Activated naive CD4-positive, alpha-beta T cell treated with anti-CD3 and anti-CD28 coated beads for 36 hours (primary cell): ENCODE results near the gene DAPK1. TPM values are rescaled to one million over a fixed set of nuclear protein-coding genes. Genes with fewer than 3 reads are reported as not detected.
A peak's percentile ranks its signal among the peaks of the same experiment; 100 is the strongest.
"Not testable (repeated sequence)": the region's sequence is repeated elsewhere in the genome, so short reads cannot be mapped to it uniquely, and the experiment has no call there.

Experiments
- CTCF ChIA-PET: fragments of 350-600 bp; sonication (Branson Sonifier 250); formaldehyde crosslinking; loops from one replicate; lab custom pipeline; 2021; ENCODE audit warnings: antibody characterized with exemption; lab: Charles Lee
- DNase-seq: peaks from one replicate; pipeline ENCODE4 v3.0.0-alpha.2; 2020
- H3K27ac Mint-ChIP-seq: one replicate; pipeline ENCODE4 v1.8.0; 2021; ENCODE audit warnings: mild to moderate bottlenecking, mixed read lengths
- H3K27me3 Mint-ChIP-seq: one replicate; pipeline ENCODE4 v1.8.0; 2021; ENCODE audit warnings: low read depth, mixed read lengths
- H3K36me3 Mint-ChIP-seq: one replicate; pipeline ENCODE4 v1.8.0; 2021; ENCODE audit warnings: low read depth, mixed read lengths
- H3K4me1 Mint-ChIP-seq: one replicate; pipeline ENCODE4 v1.8.0; 2021; ENCODE audit warnings: low read depth, mixed read lengths
- H3K4me3 Mint-ChIP-seq: one replicate; pipeline ENCODE4 v1.8.0; 2021; ENCODE audit warnings: mild to moderate bottlenecking, moderate library complexity, mixed read lengths
- H3K9me3 Mint-ChIP-seq: one replicate; pipeline ENCODE4 v1.8.0; 2021; ENCODE audit warnings: mixed read lengths
- intact Hi-C: fragments of 100-400 bp; cut with micrococcal nuclease; formaldehyde crosslinking; loops from one replicate; pipeline ENCODE4 v1.15.1; 2023
- total RNA-seq, 2 experiments: library from RNA; stranded (reverse); gene quantifications; one replicate each; pipeline ENCODE4 v1.2.3, GENCODE V29; 2021

The DAPK1 gene
- total RNA-seq, 2 experiments from 2014 or later, result 0.20 to 0.50 TPM

GRCh38 chr9:87499424-87500017 is 1.9 kb downstream of the DAPK1 start:
- DNase-seq, result no peak
- CTCF ChIA-PET, result no interaction called here
- H3K4me1 Mint-ChIP-seq, result peaks cover 17% of the 10 kb centered on the region
- no peaks in the 10 kb centered on the region for H3K36me3 Mint-ChIP-seq
- intact Hi-C loops, result no loop called here
- H3K27ac Mint-ChIP-seq, result no peak overlapping the region
- H3K4me3 Mint-ChIP-seq, result no peak overlapping the region
- peaks cover 59% of the 10 kb centered on the region for H3K27me3 Mint-ChIP-seq
- no peaks in the 10 kb centered on the region for H3K9me3 Mint-ChIP-seq

DNA sequence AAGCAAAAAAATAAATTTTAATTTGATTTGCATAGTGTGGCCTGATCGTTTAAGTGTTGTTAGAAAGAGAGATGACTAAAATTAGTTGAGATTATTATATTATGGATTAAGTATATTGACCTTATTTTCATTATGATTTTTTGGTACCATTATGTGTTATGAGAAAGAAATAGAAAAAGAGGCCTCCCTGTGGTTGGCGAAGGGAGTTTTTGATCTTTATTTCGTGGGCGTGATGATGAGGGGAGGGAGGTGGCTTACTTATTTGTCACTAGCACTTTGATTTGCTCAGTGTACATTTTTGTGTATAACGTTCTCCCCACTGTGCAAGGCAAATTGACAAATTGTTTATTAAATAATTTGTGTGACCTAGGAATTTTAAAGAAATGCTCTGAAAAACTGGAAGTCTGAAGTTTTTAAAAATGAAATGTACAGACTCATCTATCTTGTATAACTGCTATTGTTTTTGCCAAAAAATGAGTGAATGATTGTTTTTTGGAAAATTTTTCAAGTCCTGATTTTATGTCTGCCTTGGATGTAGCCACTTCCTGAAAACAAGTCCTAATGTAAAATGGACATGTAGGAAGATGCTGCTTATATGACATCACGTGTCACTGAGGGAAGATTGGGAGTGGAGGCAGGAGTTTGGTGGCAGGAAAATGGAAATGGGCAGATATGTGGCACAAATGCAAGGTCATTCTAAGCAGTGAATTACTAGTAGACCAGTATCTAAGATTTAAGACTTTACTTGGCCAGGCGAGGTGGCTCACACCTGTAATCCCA is 3.0 kb downstream of the DAPK1 start:
- intact Hi-C loops, result no loop called here
- peak; percentile 42 for DNase-seq
- peaks cover 17% of the 10 kb centered on the region for H3K4me1 Mint-ChIP-seq
- no peak overlapping the region for H3K27ac Mint-ChIP-seq
- H3K27me3 Mint-ChIP-seq, result peaks cover 56% of the 10 kb centered on the region
- CTCF ChIA-PET, result no interaction called here
- no peak overlapping the region for H3K4me3 Mint-ChIP-seq
- H3K9me3 Mint-ChIP-seq, result no peaks in the 10 kb centered on the region
- H3K36me3 Mint-ChIP-seq, result no peaks in the 10 kb centered on the region

- DNase-seq, H3K9me3 Mint-ChIP-seq, H3K4me3 Mint-ChIP-seq, H3K27ac Mint-ChIP-seq, intact Hi-C loops, H3K36me3 Mint-ChIP-seq: not testable (repeated sequence)
- Mint-ChIP-seq H3K27me3 (peaks cover 50% of the 10 kb centered on the region), H3K4me1 (peaks cover 17% of the 10 kb centered on the region)
- CTCF ChIA-PET, result interaction anchor here (0.6 kb wide), 1 partner anchor 171 kb away, joined by 5 read pairs; no protein-coding TSS in a partner anchor
These were observed 3.6 kb downstream of the DAPK1 start for GRCh38 chr9:87501271-87501656.

GRCh38 chr9:87501806-87502205 is 4.1 kb downstream of the DAPK1 start:
- no peak overlapping the region for H3K27ac Mint-ChIP-seq
- CTCF ChIA-PET, result interaction anchor here (0.6 kb wide), 1 partner anchor 170 kb away, joined by 5 read pairs; no protein-coding TSS in a partner anchor
- peaks cover 45% of the 10 kb centered on the region for H3K27me3 Mint-ChIP-seq
- intact Hi-C loops, result no loop called here
- peaks cover 17% of the 10 kb centered on the region for H3K4me1 Mint-ChIP-seq
- no peak overlapping the region for H3K4me3 Mint-ChIP-seq
- H3K36me3 Mint-ChIP-seq, result no peaks in the 10 kb centered on the region
- no peak for DNase-seq
- H3K9me3 Mint-ChIP-seq, result no peaks in the 10 kb centered on the region

DNA sequence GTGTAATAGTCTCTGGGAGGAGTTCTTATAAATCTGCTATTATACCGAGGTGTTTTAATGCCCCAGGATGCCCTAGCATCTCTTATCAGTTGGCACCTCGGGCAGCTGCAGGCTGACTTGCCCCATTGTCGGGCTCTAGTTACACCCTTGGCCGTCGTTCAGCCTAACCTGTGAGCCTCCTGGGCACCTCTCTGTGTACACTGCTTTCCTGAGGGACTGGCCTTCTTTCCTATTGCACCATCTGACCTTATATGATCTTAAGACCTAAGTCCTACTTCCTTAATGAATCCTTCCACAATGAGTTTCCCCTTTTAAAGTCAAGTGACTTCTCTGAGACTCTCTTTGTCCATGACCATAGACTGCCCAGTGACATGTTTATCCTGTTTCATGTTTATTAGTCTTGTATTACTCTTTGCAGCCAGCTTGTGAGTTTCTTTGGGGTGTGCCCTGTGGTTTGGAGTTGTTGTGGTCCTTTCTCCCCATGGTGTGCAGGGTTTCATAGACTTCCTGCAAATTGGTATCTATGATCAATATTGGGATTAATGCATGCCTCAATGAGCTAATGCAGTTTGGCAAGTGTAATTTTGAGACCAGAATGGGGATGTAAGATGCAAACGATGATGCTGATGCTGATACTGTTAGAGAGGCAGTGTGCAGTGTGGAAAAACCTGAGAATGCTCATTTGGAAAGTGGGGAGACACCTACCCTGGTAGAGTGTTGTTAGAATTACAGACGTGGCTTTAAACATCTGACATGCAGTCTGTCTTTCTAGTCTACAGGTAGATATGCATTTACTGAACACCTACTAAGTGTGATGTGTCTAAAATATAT is 4.9 kb downstream of the DAPK1 start:
- H3K27ac Mint-ChIP-seq, result no peak overlapping the region
- peaks cover 40% of the 10 kb centered on the region for H3K27me3 Mint-ChIP-seq
- H3K36me3 Mint-ChIP-seq, result no peaks in the 10 kb centered on the region
- no peaks in the 10 kb centered on the region for H3K9me3 Mint-ChIP-seq
- H3K4me1 Mint-ChIP-seq, result peaks cover 17% of the 10 kb centered on the region
- CTCF ChIA-PET, result no interaction called here
- no peak for DNase-seq
- intact Hi-C loops, result no loop called here
- no peak overlapping the region for H3K4me3 Mint-ChIP-seq

- intact Hi-C loops, result no loop called here
- Mint-ChIP-seq H3K27ac (no peak overlapping the region), H3K27me3 (peaks cover 38% of the 10 kb centered on the region), H3K9me3 (no peaks in the 10 kb centered on the region), H3K4me1 (peaks cover 16% of the 10 kb centered on the region), H3K4me3 (no peak overlapping the region), H3K36me3 (no peaks in the 10 kb centered on the region)
- CTCF ChIA-PET, result no interaction called here
- no peak for DNase-seq
These were observed 5.8 kb downstream of the DAPK1 start for GRCh38 chr9:87503430-87503829.

DNA sequence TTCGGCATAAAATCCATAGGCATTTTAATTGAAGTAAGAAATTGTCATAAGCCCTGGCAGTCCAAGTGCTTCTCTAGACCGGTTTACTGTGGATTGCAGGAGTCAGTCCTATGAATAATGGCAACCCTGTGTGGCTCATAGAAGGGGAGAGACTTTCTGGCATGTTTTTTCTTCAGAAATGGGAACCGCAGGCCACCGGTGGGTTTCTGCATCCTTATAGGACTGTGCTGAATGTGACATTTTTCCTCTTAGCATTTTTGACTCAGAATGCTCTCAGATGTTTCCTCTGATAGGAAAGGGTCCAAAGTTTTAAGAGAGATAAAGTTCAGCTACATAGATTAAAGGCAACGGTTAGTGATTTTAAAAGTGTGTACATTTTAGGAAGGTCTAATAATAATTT is 6.3 kb downstream of the DAPK1 start:
- CTCF ChIA-PET, result no interaction called here
- Mint-ChIP-seq H3K9me3 (no peaks in the 10 kb centered on the region), H3K4me3 (no peak overlapping the region), H3K4me1 (peaks cover 13% of the 10 kb centered on the region), H3K27ac (no peak overlapping the region), H3K27me3 (peaks cover 35% of the 10 kb centered on the region), H3K36me3 (no peaks in the 10 kb centered on the region)
- DNase-seq, result no peak
- intact Hi-C loops, result no loop called here

- intact Hi-C loops, result no loop called here
- Mint-ChIP-seq H3K27me3 (peaks cover 28% of the 10 kb centered on the region), H3K36me3 (no peaks in the 10 kb centered on the region), H3K9me3 (no peaks in the 10 kb centered on the region), H3K4me3 (no peak overlapping the region), H3K27ac (no peak overlapping the region), H3K4me1 (peaks cover 6% of the 10 kb centered on the region)
- CTCF ChIA-PET, result no interaction called here
- DNase-seq, result no peak
These were observed 7.3 kb downstream of the DAPK1 start for GRCh38 chr9:87504938-87505337.

DNA sequence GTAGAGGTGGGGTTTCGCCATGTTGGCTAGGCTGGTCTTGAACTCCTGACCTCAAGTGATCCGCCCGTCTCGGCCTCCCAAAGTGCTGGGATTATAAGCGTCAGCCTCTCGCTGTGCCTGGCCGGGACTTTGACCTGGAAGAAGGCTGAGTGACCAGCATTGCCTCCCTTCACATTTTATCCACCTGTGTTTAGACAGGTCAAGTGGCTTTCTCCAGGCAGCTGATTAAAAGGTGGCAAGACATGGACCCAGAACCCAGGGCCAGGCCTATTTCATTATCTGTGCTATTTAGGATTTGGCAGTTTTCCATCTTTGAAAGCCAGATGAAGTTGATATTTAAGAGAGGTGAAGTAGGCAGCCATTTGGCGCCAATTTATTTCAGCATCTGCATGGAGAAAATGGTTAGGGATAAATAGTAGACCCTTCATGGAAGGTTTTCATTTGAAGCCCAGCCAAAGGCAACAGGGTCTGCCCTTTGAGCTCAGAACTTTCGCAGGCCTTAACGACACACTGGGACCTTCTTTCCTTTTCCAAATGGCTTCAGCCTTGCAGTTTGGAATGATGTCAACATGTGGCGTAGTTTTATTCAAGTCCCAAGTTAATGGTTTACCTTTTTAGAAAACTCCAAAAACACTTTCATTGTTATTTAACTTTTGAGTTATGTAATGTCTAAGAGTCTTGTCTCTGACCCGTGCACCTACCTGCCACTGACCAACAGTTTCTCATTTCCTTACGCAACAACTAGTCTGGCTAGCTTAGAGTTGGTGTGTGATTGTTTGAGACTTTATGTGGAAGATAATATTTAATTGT is 8.4 kb downstream of the DAPK1 start:
- CTCF ChIA-PET, result no interaction called here
- DNase-seq, result no peak
- Mint-ChIP-seq H3K9me3 (no peaks in the 10 kb centered on the region), H3K4me3 (no peak overlapping the region), H3K4me1 (no peaks in the 10 kb centered on the region), H3K36me3 (no peaks in the 10 kb centered on the region), H3K27ac (no peak overlapping the region), H3K27me3 (peaks cover 25% of the 10 kb centered on the region)
- intact Hi-C loops, result no loop called here

- Mint-ChIP-seq H3K9me3 (no peaks in the 10 kb centered on the region), H3K4me1 (no peaks in the 10 kb centered on the region), H3K27ac (no peak overlapping the region), H3K36me3 (no peaks in the 10 kb centered on the region), H3K4me3 (no peak overlapping the region), H3K27me3 (peaks cover 17% of the 10 kb centered on the region)
- CTCF ChIA-PET, result no interaction called here
- intact Hi-C loops, result no loop called here
- no peak for DNase-seq
These were observed 9.9 kb downstream of the DAPK1 start for GRCh38 chr9:87507576-87507975.

DNA sequence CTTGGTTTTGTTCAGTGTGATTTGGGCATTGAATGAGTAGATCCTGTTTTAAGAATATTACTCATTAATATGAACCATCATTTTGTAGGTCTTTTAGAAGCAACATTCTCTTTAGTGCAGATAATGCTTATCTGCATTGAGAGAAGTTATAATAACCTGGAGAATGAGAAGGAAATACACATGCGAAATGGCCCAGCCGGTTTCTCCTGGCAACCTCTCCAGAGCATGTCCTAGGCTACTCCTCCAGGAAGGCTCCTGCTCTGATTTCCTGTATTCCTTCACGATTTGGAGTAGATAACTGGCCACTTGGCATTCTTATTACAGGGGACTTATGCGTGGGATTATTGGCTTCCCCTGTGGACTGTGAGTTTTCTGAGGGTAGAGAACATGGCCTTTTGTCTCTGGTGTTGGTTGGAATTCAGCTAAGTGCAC is 12.6 kb downstream of the DAPK1 start:
- CTCF ChIA-PET, result no interaction called here
- H3K36me3 Mint-ChIP-seq, result no peaks in the 10 kb centered on the region
- no peak for DNase-seq

DNA sequence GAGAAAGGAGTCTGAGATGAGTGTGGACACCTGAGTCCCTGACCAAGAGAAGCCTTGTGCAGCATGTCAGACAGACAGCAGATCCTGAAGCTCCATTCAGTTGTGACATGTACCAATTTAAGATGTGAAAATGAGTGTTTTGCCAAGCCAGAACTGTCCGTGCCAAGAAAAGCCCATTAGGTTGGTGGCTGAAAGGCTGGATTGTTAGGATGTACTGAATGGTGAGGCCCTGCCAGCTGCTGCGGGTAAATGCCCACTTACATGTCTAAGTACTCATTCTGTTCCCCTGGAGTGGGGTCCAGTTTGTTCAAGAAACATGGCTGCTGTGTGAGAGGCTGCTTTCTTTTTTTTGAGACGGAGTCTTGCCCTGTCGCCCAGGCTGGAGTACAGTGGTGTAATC is 14.6 kb downstream of the DAPK1 start:
- Mint-ChIP-seq H3K27me3 (peaks cover 13% of the 10 kb centered on the region), H3K36me3 (no peaks in the 10 kb centered on the region), H3K27ac (no peak overlapping the region), H3K4me3 (no peak overlapping the region), H3K4me1 (no peaks in the 10 kb centered on the region), H3K9me3 (no peaks in the 10 kb centered on the region)
- DNase-seq, result no peak
- CTCF ChIA-PET, result interaction anchor here (1.2 kb wide), 1 partner anchor 36 kb away, joined by 5 read pairs; no protein-coding TSS in a partner anchor
- intact Hi-C loops, result no loop called here

More for the DNA sequence above, 12.6 kb downstream of the DAPK1 start:
- no peaks in the 10 kb centered on the region for H3K9me3 Mint-ChIP-seq
- no peaks in the 10 kb centered on the region for H3K4me1 Mint-ChIP-seq
- H3K4me3 Mint-ChIP-seq, result no peak overlapping the region
- H3K27me3 Mint-ChIP-seq, result peaks cover 5% of the 10 kb centered on the region
- intact Hi-C loops, result no loop called here
- no peak overlapping the region for H3K27ac Mint-ChIP-seq
